SU-DHL-6 (cell line): ENCODE results near the gene FXYD4.

Experiments used
- H2AFZ ChIP-seq: fragments of 200-600 bp; sonication (generic); 2 replicates; pipeline ENCODE4 v1.6.1; 2014; ENCODE audit warnings: low read depth, mild to moderate bottlenecking, moderate library complexity, mixed read lengths, antibody characterized with exemption, low read length; ENCODE audit not compliant: severe bottlenecking
- H3F3A ChIP-seq: fragments of 200-600 bp; shearing (Covaris generic); 2 replicates; pipeline ENCODE4 v1.6.0; 2016; ENCODE audit warnings: antibody characterized with exemption, mild to moderate bottlenecking; ENCODE audit not compliant: insufficient read depth
- H3K27ac ChIP-seq: fragments of 200-600 bp; sonication (generic); 2 replicates; pipeline ENCODE4 v1.5.1; 2016; ENCODE audit warnings: low read depth, mild to moderate bottlenecking, low read length, moderate library complexity, mixed read lengths
- H3K27me3 ChIP-seq: fragments of 200-600 bp; sonication (generic), shearing (Covaris generic); 2 replicates; pipeline ENCODE4 v1.6.0; 2014; ENCODE audit warnings: mild to moderate bottlenecking, low read length
- H3K36me3 ChIP-seq: fragments of 200-600 bp; sonication (generic); 2 replicates; pipeline ENCODE4 v1.6.1; 2014; ENCODE audit warnings: mild to moderate bottlenecking, low read length, mixed read lengths
- H3K4me2 ChIP-seq: fragments of 300-600, 200-600 bp; shearing (Covaris generic), sonication (generic); 2 replicates; pipeline ENCODE4 v1.6.0; 2014; ENCODE audit warnings: low read length, low read depth, mild to moderate bottlenecking; ENCODE audit not compliant: poor library complexity, severe bottlenecking
- H3K4me3 ChIP-seq: fragments of 200-600 bp; sonication (generic); 2 replicates; pipeline ENCODE4 v1.5.1; 2014; ENCODE audit warnings: antibody characterized with exemption, low read length, mild to moderate bottlenecking, mixed read lengths; ENCODE audit not compliant: insufficient read depth, poor library complexity, severe bottlenecking
- H3K79me2 ChIP-seq: fragments of 200-600 bp; sonication (generic); 2 replicates; pipeline ENCODE4 v1.6.1; 2014; ENCODE audit warnings: mild to moderate bottlenecking, low read length, moderate library complexity; ENCODE audit not compliant: insufficient read depth
- H3K9ac ChIP-seq: fragments of 200-600 bp; sonication (generic); 2 replicates; pipeline ENCODE4 v1.7.0; 2014; ENCODE audit warnings: mild to moderate bottlenecking, low read length
- H3K9me2 ChIP-seq: fragments of 200-600 bp; sonication (generic); replicated peaks from 2 replicates; pipeline ENCODE4 v1.6.1; 2014; ENCODE audit warnings: low read length; ENCODE audit not compliant: insufficient read depth
- H3K9me3 ChIP-seq: fragments of 200-600 bp; sonication (generic); 2 replicates; pipeline ENCODE4 v1.6.1; 2014; ENCODE audit warnings: low read length, mixed read lengths; ENCODE audit not compliant: insufficient read depth
- H4K20me1 ChIP-seq: fragments of 200-600 bp; sonication (generic); 2 replicates; pipeline ENCODE4 v1.6.1; 2014; ENCODE audit warnings: low read depth, mild to moderate bottlenecking, antibody characterized with exemption, low read length, moderate library complexity, mixed read lengths
- CTCF ChIP-seq: fragments of 200-600 bp; sonication (generic); IDR thresholded peaks from one replicate; pipeline ENCODE4 v1.5.1; 2017; ENCODE audit warnings: antibody characterized with exemption, mild to moderate bottlenecking, low read length, moderate library complexity; ENCODE audit not compliant: insufficient read depth, poor library complexity, severe bottlenecking
- EZH2phosphoT487 ChIP-seq: fragments of 200-600 bp; sonication (generic), shearing (Covaris generic); conservative IDR thresholded peaks from 2 replicates; pipeline ENCODE4 v1.6.1; 2018; ENCODE audit warnings: mild to moderate bottlenecking, antibody characterized with exemption, low read length, moderate library complexity, mixed read lengths

Gene FXYD4

GRCh38 chr10:43380610-43381222 is 9.3 kb downstream of the FXYD4 start:
- Histone ChIP-seq H3K9me3 (no peaks in the 10 kb centered on the region), H3K4me3 (no peak overlapping the region), H3K27me3 (no peaks in the 10 kb centered on the region), H3K36me3 (peaks cover 3% of the 10 kb centered on the region; the same call in 1 of the 2 replicates), H3F3A (peaks cover 28% of the 10 kb centered on the region), H3K27ac (no peak overlapping the region), H2AFZ (no peak overlapping the region), H3K4me2 (no peak overlapping the region), H3K79me2 (no peaks in the 10 kb centered on the region), H3K9ac (no peak overlapping the region), H4K20me1 (no peaks in the 10 kb centered on the region; the same call in 1 of the 2 replicates), H3K9me2 (no peaks in the 10 kb centered on the region)
- TF ChIP-seq CTCF, result no peak
- no peak for TF ChIP-seq EZH2phosphoT487

GRCh38 chr10:43383204-43383971 is 12.0 kb downstream of the FXYD4 start:
- H3F3A ChIP-seq, result peaks cover 52% of the 10 kb centered on the region
- H3K4me2 ChIP-seq, result no peak overlapping the region
- H3K9ac ChIP-seq, result no peak overlapping the region
- no peaks in the 10 kb centered on the region for H3K9me2 ChIP-seq
- TF ChIP-seq EZH2phosphoT487, result no peak
- H3K36me3 ChIP-seq, result peaks cover 24% of the 10 kb centered on the region
- no peaks in the 10 kb centered on the region for H3K27me3 ChIP-seq
- H3K4me3 ChIP-seq, result no peak overlapping the region
- no peak overlapping the region for H2AFZ ChIP-seq
- H4K20me1 ChIP-seq, result peaks cover 13% of the 10 kb centered on the region
- H3K79me2 ChIP-seq, result 0 out of 2 replicates have a peak, but pooled peaks cover 2% of the 10 kb centered on the region
- no peaks in the 10 kb centered on the region for H3K9me3 ChIP-seq
- H3K27ac ChIP-seq, result no peak overlapping the region

- Histone ChIP-seq H4K20me1 (peaks cover 22% of the 10 kb centered on the region), H3F3A (peaks cover 62% of the 10 kb centered on the region), H3K36me3 (peaks cover 32% of the 10 kb centered on the region), H3K9me3 (no peaks in the 10 kb centered on the region), H3K79me2 (peaks cover 11% of the 10 kb centered on the region; the same call in 1 of the 2 replicates), H3K9ac (no peak overlapping the region), H3K27me3 (no peaks in the 10 kb centered on the region), H3K9me2 (no peaks in the 10 kb centered on the region), H2AFZ (no peak overlapping the region), H3K4me3 (no peak overlapping the region), H3K27ac (no peak overlapping the region), H3K4me2 (no peak overlapping the region)
- TF ChIP-seq CTCF (no peak), EZH2phosphoT487 (no peak)
Measured at GRCh38 chr10:43384252-43385221, 13.1 kb downstream of the FXYD4 start.
